Measurements from ENCODE around the gene GAP43.

- no peak for TF ChIP-seq CTCF (IDR thresholded peaks at IDR 0.05; ENCODE audit: insufficient read depth, low read depth, low read length)
- no peak for TF ChIP-seq EZH2 (IDR thresholded peaks at IDR 0.05; ENCODE audit: insufficient read depth, low read length)
Measured at GRCh38 chr3:115708540-115708939, 85.2 kb downstream of the GAP43 start.

All from astrocyte (in vitro differentiated cells and primary cell).